H1 (cell line): ENCODE measurements around the gene MAN1C1.

Experiments used
- EP300 ChIP-seq, 2 experiments: IDR thresholded peaks; 1 replicate in 1 of 2; 2 replicates in 1 of 2; pipeline ENCODE4 v1.6.1; 2011 to 2012; ENCODE audit warnings: low read depth in 2 of 2, low read length in 2 of 2, mild to moderate bottlenecking in 2 of 2, borderline replicate concordance in 1 of 2, inconsistent platforms in 1 of 2, moderate library complexity in 1 of 2
- EZH2 ChIP-seq: fragments of 200-600 bp; sonication (generic); IDR thresholded peaks from 2 replicates; pipeline ENCODE4 v1.7.1; 2012; ENCODE audit warnings: low read depth, mild to moderate bottlenecking, moderate library complexity, low read length, inconsistent platforms; ENCODE audit not compliant: severe bottlenecking
- HDAC2 ChIP-seq, 2 experiments: fragments of 300-600 bp in 1 of 2; sonication (generic) in 1 of 2; IDR thresholded peaks; 2 replicates each; pipeline ENCODE4 v1.6.1; 2011 to 2012; ENCODE audit warnings: low read depth in 2 of 2, low read length in 2 of 2, mild to moderate bottlenecking in 2 of 2, moderate library complexity in 2 of 2, borderline replicate concordance in 1 of 2, inconsistent platforms in 1 of 2
- MAFK ChIP-seq: IDR thresholded peaks from 2 replicates; pipeline ENCODE4 v1.6.1; 2012; ENCODE audit warnings: low read depth, mild to moderate bottlenecking, improper control_type of control experiment, low read length
- RFX5 ChIP-seq: IDR thresholded peaks from 2 replicates; pipeline ENCODE4 v1.6.1; 2011; ENCODE audit warnings: low read depth, low read length, improper control_type of control experiment, borderline replicate concordance
- TAF1 ChIP-seq: IDR thresholded peaks from 2 replicates; pipeline ENCODE4 v1.6.1; 2011; ENCODE audit warnings: mild to moderate bottlenecking, low read depth, low read length
- TF ChIP-seq, protein P1 (sequence below), 3 experiments: IDR thresholded peaks; 1 replicate in 2 of 3; 2 replicates in 1 of 3; pipeline versions ENCODE4 v1.5.1 to v1.6.1; 2011; ENCODE audit warnings: low read length in 3 of 3, mild to moderate bottlenecking in 3 of 3, inconsistent platforms in 2 of 3, low read depth in 1 of 3, moderate library complexity in 1 of 3; ENCODE audit not compliant: insufficient read depth in 1 of 3; ENCODE audit errors: control extremely low read depth in 1 of 3
- TF ChIP-seq, protein P2 (sequence below): IDR thresholded peaks from 2 replicates; pipeline ENCODE4 v1.6.1; 2012; ENCODE audit warnings: inconsistent platforms

DNA sequence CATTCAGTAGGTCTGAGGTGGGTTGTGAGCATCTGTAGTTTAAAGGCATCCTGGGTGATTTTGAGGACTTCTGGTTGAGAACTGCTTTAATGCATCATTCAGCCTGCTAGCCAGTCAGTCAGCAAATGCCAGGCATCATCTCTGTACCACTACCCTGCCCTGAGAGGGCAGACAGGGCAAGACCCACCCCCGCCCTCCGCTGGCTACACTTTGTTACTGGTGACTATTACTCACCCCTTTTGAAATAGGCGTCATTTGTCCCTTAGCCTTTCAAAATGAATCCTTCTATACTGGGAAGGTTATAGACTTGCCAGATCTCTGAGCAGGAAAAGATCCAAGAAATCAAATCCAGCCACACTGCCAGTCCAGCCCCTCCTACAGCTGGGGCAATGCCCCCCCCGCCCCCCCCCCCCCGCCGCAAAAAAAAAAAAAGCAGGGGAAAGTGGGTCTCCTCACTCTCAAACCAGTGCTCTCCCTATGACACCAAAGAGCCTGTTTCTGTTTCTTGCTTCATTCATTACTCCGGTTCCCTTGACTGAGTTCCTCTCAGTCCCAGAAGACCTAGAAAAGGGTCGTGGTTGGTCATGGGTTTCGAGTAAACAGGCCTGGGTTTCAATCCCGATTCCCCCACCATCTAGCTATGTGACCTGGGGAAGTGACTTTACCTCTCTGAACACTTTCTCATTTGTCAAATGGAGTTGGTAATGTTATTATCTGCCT, 187.8 kb downstream of the MAN1C1 start:
- TF ChIP-seq TAF1 (no peak), EZH2 (no peak), MAFK (no peak), EP300 (IDR thresholded peaks at IDR 0.05; ENCODE audit: borderline replicate concordance in 1 of 2, low read depth in 2 of 2, low read length in 2 of 2) (no peak), RFX5 (no peak), HDAC2 (IDR thresholded peaks at IDR 0.05; ENCODE audit: borderline replicate concordance in 1 of 2, low read depth in 2 of 2, low read length in 2 of 2) (no peak)
- TF ChIP-seq, protein P1, sequence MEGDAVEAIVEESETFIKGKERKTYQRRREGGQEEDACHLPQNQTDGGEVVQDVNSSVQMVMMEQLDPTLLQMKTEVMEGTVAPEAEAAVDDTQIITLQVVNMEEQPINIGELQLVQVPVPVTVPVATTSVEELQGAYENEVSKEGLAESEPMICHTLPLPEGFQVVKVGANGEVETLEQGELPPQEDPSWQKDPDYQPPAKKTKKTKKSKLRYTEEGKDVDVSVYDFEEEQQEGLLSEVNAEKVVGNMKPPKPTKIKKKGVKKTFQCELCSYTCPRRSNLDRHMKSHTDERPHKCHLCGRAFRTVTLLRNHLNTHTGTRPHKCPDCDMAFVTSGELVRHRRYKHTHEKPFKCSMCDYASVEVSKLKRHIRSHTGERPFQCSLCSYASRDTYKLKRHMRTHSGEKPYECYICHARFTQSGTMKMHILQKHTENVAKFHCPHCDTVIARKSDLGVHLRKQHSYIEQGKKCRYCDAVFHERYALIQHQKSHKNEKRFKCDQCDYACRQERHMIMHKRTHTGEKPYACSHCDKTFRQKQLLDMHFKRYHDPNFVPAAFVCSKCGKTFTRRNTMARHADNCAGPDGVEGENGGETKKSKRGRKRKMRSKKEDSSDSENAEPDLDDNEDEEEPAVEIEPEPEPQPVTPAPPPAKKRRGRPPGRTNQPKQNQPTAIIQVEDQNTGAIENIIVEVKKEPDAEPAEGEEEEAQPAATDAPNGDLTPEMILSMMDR (IDR thresholded peaks at IDR 0.05; ENCODE audit: control extremely low read depth in 1 of 3, insufficient read depth in 1 of 3, low read depth in 1 of 3, low read length in 3 of 3) = no peak
- TF ChIP-seq, protein P2, sequence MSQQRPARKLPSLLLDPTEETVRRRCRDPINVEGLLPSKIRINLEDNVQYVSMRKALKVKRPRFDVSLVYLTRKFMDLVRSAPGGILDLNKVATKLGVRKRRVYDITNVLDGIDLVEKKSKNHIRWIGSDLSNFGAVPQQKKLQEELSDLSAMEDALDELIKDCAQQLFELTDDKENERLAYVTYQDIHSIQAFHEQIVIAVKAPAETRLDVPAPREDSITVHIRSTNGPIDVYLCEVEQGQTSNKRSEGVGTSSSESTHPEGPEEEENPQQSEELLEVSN = no peak
